GM21515 (cell line): ENCODE measurements around the gene RHOF.
A peak's percentile ranks its signal among the peaks of the same experiment; 100 is the strongest.

Experiments
- ATAC-seq: cut with Tn5 transposase; IDR thresholded peaks from one replicate; pipeline ENCODE4 v1.9.1; 2021; ENCODE audit not compliant: unreplicated experiment

The RHOF gene

GRCh38 chr12:121805171-121806008 lies 11.9 kb upstream of the RHOF start:
- ATAC-seq = no peak

GRCh38 chr12:121804417-121805111 lies 11.1 kb upstream of the RHOF start:
- no peak for ATAC-seq

GRCh38 chr12:121803861-121804416 lies 10.5 kb upstream of the RHOF start, which contains the start of gene SETD1B:
SETD1B (plus strand) TSS chr12:121804009; CDS start chr12:121804738, 729 bp downstream.
- no peak for ATAC-seq

GRCh38 chr12:121802843-121803698 lies 9.6 kb upstream of the RHOF start:
- ATAC-seq = peak; percentile 35

GRCh38 chr12:121802485-121802842 lies 9.0 kb upstream of the RHOF start:
- ATAC-seq = no peak

GRCh38 chr12:121801595-121802484 lies 8.4 kb upstream of the RHOF start:
- no peak for ATAC-seq

GRCh38 chr12:121800694-121801594 lies 7.5 kb upstream of the RHOF start:
- ATAC-seq = no peak

- ATAC-seq = no peak
Observed at GRCh38 chr12:121799842-121800693, 6.6 kb upstream of the RHOF start.

- ATAC-seq = no peak
Observed at GRCh38 chr12:121799156-121799841, 5.8 kb upstream of the RHOF start.

- no peak for ATAC-seq
Observed at GRCh38 chr12:121798787-121799155, 5.3 kb upstream of the RHOF start.

GRCh38 chr12:121797937-121798786 lies 4.7 kb upstream of the RHOF start:
- ATAC-seq = no peak

GRCh38 chr12:121796855-121797751 lies 3.6 kb upstream of the RHOF start:
- ATAC-seq = no peak

GRCh38 chr12:121795034-121795968 lies 1.8 kb upstream of the RHOF start:
- ATAC-seq = no peak

- peak; percentile 0 for ATAC-seq
Observed at GRCh38 chr12:121794534-121795033, 1.1 kb upstream of the RHOF start.
